ENCODE data around the gene TECRL.

The TECRL gene, protein sequence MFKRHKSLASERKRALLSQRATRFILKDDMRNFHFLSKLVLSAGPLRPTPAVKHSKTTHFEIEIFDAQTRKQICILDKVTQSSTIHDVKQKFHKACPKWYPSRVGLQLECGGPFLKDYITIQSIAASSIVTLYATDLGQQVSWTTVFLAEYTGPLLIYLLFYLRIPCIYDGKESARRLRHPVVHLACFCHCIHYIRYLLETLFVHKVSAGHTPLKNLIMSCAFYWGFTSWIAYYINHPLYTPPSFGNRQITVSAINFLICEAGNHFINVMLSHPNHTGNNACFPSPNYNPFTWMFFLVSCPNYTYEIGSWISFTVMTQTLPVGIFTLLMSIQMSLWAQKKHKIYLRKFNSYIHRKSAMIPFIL

GRCh38 chr4:64409300-64409699 is at the start of gene TECRL:
TECRL (minus strand) TSS chr4:64409450; CDS start chr4:64409351, 99 bp downstream.
- no peak for DNase-seq

DNA sequence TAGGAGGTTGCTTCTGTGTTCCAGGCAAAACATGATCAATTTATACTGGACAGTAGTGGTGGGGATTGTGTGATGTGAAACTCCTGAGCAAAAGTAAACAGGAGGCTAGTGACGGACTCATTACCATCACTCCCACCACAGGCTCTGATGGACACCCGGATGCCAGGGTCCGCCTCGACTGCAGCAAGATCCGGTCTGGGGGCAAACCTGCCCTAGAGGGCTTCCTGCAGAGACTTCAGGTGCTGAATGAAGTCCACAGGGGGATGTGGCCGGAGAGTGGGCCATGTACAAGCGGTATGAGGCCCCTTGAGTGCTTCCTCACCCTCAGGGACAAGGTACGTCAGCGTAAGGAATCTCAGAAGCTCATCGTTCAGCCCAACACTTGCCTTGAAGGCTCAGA is 23.4 kb upstream of the TECRL start:
- DNase-seq: no peak

- peak; percentile 29 for DNase-seq
Measured at GRCh38 chr4:64430933-64431332, 21.7 kb upstream of the TECRL start.

DNA sequence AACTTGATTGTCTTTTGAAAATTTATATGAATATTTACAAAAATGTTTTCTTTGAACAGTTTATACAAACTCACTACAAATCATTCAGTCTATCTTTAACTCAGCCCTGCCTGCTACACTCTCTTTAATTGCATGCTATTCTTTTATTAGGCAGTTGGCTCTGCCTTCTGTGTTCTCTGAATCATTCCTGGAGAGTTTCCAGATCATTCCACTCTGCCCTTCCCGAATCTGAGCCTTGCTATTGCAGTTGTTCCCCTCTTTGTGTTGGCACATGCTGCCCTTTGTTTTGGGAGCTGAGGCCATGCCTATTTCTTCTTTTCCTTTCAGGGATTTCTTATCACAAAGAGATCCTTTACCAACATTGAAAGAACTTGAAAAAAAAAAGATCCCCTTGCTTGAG is 8.7 kb upstream of the TECRL start:
- DNase-seq: no peak

DNA sequence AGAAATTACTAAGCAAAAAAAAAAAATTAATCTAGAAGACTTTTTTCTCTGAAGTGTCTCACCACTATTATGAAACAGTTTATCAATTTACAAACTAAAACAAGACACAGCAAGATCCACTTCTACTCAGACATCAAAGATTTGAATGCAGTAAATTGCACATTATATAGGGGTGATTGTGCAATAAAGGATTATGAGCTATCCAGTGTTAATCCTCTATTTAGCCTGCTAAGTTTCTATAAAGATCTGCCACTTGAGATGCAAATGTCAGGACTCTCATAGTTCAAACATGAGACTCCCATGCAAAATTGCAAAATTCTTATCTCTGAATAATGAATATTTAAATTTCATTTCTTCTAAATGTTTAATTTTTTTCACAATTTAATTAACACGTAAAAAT is 2.2 kb downstream of the TECRL start:
- DNase-seq: no peak

DNA sequence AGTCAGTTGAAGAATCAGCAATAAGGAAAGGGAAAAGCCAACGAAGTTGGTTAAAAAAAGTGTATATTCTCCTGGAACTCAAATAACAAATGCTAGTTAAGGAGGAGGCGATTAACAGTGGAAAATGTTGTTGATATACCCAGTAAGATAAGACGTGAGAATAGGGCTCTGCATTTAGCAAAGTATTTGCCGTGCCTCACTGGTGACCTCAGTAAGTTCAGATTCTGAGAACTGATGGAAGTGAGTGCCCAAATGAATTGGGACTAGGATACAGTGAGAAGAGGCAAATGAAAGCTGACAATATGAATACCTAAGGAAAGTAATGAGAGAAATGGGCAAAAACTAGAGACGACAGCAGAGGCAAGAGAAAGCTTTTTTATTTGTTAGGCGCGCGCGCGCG is 3.5 kb downstream of the TECRL start:
- no peak for DNase-seq

- DNase-seq: no peak
Measured at GRCh38 chr4:64402684-64403083, 6.6 kb downstream of the TECRL start.

- no peak for DNase-seq
Measured at GRCh38 chr4:64399313-64400109, 9.7 kb downstream of the TECRL start.

GRCh38 chr4:64394469-64394868 is 14.8 kb downstream of the TECRL start:
- DNase-seq: no peak

DNA sequence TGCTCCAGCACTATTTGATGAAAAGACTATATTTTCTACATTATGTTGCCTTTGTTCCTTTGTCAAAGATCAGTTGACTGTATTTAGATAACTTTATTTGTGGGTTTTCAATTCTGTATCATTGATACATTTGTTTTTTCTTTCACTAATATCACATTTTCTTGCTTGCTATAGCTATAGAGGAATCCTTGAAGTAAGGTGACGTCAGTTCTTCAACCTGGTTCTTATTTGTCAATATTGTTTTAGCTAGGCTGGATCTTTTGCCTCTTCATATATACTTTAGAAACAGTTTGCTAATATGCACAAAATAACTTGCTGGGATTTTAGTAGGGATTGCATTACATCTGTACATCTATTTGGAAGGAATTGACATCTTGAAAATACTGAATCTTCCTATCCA is 21.0 kb downstream of the TECRL start:
- no peak for DNase-seq

- DNase-seq: no peak
Measured at GRCh38 chr4:64385220-64385619, 24.0 kb downstream of the TECRL start.

DNA sequence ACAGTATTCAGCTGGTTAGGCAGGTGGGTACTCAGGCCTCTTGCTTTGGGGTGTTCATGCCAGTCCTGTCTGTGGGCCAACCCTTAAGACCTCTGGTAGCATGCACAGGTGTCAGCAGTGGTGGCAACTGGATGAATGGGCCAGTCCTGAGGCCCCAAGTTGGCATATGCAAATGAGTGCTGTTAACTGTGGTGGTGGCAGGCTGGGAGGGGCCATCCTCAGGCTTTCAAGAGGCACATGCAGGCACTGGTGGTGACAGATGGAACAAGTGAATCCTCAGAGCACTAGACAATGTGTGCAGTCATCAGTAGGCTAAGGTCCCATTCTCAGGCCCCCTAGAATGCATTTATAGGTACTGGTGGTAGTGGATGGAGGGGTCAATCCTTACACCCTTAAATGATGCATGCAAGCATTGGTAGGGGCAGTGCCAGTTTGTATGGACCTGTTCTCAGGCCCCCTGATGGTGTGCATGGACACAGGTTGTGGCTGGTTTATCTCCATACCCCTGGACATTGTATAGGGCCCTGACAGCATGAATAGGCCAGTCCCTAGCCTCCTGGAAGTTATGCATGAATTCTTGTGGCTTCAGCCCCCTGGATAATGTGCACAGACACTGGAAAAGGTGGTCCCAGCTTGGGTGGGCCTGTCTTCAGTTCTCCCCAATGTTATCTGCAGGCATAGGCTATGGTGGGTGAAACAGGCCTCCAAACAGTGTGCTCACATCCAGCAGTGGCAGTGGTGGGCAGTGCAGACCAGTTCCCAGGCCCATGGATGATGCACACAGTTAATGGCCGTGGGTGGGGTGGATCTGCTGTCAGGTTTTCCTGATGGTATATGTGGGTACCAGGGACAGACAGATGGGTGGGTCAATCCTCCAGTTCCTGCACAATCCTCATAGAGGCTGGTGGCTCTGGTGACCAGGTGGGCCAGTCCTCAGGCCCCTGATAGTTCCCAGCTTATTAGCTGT is 24.7 kb downstream of the TECRL start:
- no peak for DNase-seq

DNA sequence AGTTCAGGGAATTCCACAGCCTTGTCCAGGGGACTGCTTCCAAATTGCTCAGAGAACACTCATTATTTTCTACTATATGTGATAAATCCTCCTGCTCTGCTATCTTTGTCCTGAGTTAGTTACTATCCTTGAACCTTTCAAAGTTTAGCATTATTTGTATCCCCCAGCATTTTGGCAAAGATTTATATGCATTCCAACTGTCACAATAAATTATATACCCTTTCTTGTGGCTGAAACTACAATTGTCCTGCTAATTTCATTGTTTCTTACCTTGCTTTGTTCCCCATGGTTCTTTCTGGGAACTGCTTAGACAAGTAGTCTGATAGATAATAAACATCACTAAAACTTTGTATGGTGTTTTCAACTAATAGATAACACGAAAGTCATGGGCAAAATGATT is 40.5 kb downstream of the TECRL start:
- no peak for DNase-seq

DNA sequence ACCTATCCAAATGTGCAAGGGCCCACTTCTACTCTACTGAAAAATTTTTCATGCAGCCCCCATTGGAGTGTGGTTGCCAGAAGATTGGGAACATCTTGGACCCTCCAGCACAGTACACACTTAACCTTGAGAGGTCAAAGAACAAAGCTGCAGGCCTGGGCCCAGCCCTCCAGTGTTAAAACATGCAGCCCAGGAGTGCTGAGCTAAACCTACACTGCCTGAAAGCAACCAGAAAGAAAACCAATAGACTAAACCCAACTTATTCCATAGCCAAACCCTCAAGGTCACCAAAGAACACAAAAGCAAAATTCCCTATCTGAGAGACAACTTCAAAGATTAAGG is 47.9 kb downstream of the TECRL start:
- DNase-seq: no peak

GRCh38 chr4:64360664-64361398 is 48.4 kb downstream of the TECRL start:
- DNase-seq: no peak

DNA sequence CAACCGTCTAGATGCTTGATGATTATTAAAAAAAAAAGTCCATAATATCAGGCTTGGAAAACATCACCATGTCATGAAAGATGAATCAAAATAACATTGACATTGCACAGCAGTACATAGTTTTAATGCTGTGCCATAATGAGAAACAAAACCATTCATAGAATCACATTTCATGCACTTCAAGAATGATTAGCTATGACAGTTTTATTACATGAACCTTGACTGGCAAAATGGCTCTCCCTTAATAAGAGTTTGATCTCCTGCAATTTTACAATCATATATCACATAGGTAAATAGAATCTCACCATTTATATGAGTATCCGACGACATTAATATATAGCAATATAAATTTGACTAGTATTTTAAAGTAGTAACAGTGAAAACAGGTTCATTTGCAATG is 49.8 kb downstream of the TECRL start:
- no peak for DNase-seq

- no peak for DNase-seq
Measured at GRCh38 chr4:64353904-64354303, 55.3 kb downstream of the TECRL start.

DNA sequence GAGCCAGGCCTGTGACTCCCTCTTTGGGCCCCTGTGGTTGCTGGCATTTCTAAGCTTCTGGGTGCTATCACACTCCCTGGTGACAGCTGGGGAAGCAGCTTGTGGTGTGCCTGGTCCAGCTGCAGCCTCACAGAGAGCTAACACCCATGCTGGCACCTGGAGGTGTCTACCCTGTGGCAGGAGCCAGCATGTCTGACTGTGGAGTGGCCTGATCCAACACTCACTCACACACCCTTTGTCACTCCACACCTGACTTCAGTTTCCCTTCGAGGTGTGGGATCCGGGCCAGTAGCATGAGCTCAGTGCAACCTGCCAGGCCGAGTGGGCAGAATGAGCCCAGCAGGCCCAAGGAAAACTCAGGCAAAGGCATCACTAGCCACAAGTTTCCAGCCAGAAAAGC is 67.5 kb downstream of the TECRL start:
- DNase-seq: no peak

- no peak for DNase-seq
Measured at GRCh38 chr4:64340218-64341110, 68.8 kb downstream of the TECRL start.

- no peak for DNase-seq
Measured at GRCh38 chr4:64334964-64335363, 74.3 kb downstream of the TECRL start.

- DNase-seq: no peak
Measured at GRCh38 chr4:64330143-64330542, 79.1 kb downstream of the TECRL start.

- no peak for DNase-seq
Measured at GRCh38 chr4:64327237-64327636, 82.0 kb downstream of the TECRL start.
